ENCODE measurements around the gene PUS10. TPM values are rescaled to one million over a fixed set of nuclear protein-coding genes. Genes with fewer than 3 reads are reported as not detected.
"Not testable (repeated sequence)": the region's sequence is repeated elsewhere in the genome, so short reads cannot be mapped to it uniquely, and the experiment has no call there.

Gene PUS10
- 7.1 and 8.2 TPM in 2 replicates for total RNA-seq (2014; rRNA removed; shearing (Covaris generic))

GRCh38 chr2:61017556-61018317, at the start of gene PUS10, which contains the start of gene PEX13:
PUS10 (minus strand) TSS chr2:61018255; CDS start chr2:61011890, 6,365 bp downstream.
PEX13 (plus strand) TSS chr2:61017720; CDS start chr2:61017760, 40 bp downstream.
- peak; percentile 88 for DNase-seq (ENCODE audit: low spot score)
- in situ Hi-C loops (cut with HindIII; ENCODE audit: low sequenced_read_pairs), result no loop called here

GRCh38 chr2:61065714-61066709, 48.0 kb upstream of the PUS10 start, which contains the start of gene SANBR:
SANBR (plus strand) TSS chr2:61065871; CDS start chr2:61070351, 4,480 bp downstream.
- DNase-seq (ENCODE audit: low spot score), result peak; percentile 98
- in situ Hi-C loops (cut with HindIII; ENCODE audit: low sequenced_read_pairs), result no loop called here

DNA sequence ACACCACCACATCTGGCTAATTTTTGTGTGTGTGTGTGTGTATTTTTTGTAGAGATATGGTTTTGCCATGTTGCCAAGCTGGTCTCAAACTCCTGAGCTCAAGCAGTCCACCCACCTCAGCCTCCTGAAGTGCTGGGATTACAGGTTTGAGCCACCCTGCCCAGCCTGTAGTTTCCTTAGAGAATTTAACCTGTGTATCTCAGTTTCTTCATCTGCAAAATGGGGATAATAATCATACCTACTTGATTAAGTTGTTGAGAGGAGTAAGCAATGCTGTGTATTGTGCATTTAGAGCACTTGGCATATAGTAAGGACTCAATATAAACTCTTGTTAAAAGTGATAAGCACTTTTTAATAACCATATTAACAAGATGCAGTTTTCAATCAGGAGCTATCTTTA, 41.3 kb upstream of the PUS10 start:
- DNase-seq (ENCODE audit: low spot score), result no peak
- in situ Hi-C loops (cut with HindIII; ENCODE audit: low sequenced_read_pairs), result no loop called here

DNA sequence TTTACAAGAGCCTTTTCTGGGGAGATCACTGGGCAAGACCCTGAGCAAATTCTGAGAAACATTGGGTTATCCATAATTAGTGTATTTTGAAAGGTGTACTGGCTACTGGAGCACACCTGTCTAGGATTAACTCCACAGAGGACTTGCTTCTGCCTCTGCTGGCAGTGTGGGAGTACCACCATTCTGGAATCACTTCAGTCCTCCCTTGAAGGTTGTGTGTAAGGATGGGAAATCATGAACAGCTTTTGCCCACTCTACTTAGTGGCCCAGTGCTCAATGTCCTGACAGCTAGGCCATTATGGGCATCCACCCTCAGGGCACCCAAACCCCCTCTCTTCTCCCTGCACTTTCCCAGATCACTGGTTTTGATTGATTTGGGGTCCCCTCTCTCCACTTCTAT, 39.5 kb upstream of the PUS10 start:
- in situ Hi-C loops (cut with HindIII; ENCODE audit: low sequenced_read_pairs), result no loop called here

DNA sequence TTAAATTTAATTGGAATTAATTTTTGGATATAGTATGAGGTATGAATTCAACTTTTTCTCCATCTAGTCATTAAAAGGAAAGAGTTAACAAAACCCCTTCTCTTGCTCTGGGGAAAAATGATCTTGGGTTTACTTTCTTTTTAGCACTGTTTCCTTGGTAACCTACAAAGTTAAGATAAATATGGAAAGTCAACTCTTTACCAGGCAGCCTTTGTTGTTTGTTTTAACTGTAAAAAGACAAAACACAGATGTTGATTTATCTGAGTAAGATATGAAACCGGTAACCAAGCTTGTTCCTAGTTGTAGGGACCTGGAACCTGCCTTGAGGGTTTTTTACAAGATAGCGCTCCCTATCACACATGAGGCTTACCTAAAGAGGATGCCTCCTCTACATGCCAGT, 37.5 kb upstream of the PUS10 start:
- in situ Hi-C loops (cut with HindIII; ENCODE audit: low sequenced_read_pairs), result no loop called here
- DNase-seq (ENCODE audit: low spot score), result no peak

More for the DNA sequence above, 39.5 kb upstream of the PUS10 start:
- no peak for DNase-seq (ENCODE audit: low spot score)

- DNase-seq (ENCODE audit: low spot score), result no peak
- in situ Hi-C loops (cut with HindIII; ENCODE audit: low sequenced_read_pairs), result no loop called here
Measured at GRCh38 chr2:61045999-61046398, 27.9 kb upstream of the PUS10 start.

GRCh38 chr2:61045226-61045625, 27.2 kb upstream of the PUS10 start:
- DNase-seq (ENCODE audit: low spot score), result no peak
- in situ Hi-C loops (cut with HindIII; ENCODE audit: low sequenced_read_pairs), result no loop called here

DNA sequence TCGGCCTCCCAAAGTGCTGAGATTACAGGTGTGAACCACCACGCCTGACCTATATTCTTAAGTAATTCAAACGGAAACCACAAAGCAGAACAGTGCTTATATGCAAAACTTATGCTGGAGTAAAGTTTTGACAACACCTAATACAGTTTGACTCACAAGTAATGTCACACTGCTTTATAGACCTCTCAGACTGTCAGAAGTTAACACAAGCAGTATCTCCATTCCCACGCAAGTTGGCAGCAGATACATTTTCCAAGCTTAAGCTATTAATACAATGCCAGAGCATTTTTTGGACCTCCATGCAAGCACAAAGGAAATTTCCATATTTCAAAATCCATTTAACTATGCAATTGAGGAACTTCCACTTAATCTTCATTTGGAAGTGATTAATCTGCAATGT, 26.6 kb upstream of the PUS10 start:
- no peak for DNase-seq (ENCODE audit: low spot score)
- in situ Hi-C loops (cut with HindIII; ENCODE audit: low sequenced_read_pairs), result no loop called here

DNA sequence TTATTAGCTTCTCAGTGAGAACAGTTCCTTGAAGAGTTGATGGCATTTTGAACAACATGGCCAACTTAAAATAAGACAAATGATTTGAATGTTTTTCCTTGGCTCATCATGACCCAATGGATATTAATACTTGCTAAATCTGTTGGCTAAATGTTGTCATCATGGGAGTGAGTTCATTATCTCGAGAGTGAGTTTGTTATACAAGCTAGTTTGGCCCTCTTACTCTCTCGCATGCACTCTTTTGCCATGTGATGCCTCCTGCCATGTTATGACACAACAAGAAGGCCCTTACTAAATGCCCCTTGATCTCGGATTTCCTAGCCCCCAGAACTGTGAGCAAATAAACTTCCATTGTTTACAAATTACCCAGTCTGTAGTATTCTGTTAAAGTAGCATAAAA, 24.8 kb upstream of the PUS10 start:
- no peak for DNase-seq (ENCODE audit: low spot score)
- in situ Hi-C loops (cut with HindIII; ENCODE audit: low sequenced_read_pairs), result no loop called here

DNA sequence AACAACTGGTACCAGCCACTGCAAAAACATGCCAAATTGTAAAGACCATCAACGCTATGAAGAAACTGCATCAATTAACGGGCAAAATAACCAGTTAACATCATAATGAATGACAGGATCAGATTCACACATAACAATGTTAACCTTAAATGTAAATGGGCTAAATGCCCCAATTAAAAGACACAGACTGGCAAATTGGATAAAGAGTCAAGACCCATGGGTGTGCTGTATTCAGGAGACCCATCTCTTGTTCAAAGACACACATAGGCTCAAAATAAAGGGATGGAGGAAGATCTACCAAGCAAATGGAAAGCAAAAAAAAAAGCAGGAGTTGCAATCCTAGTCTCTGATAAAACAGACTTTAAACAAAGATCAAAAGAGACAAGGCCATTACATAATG, 18.6 kb upstream of the PUS10 start:
- in situ Hi-C loops (cut with HindIII; ENCODE audit: low sequenced_read_pairs); DNase-seq (ENCODE audit: low spot score): not testable (repeated sequence)

GRCh38 chr2:61034592-61034991, 16.5 kb upstream of the PUS10 start:
- in situ Hi-C loops (cut with HindIII; ENCODE audit: low sequenced_read_pairs); DNase-seq (ENCODE audit: low spot score): not testable (repeated sequence)

- in situ Hi-C loops (cut with HindIII; ENCODE audit: low sequenced_read_pairs), result no loop called here
- no peak for DNase-seq (ENCODE audit: low spot score)
Measured at GRCh38 chr2:61029533-61029932, 11.5 kb upstream of the PUS10 start.

DNA sequence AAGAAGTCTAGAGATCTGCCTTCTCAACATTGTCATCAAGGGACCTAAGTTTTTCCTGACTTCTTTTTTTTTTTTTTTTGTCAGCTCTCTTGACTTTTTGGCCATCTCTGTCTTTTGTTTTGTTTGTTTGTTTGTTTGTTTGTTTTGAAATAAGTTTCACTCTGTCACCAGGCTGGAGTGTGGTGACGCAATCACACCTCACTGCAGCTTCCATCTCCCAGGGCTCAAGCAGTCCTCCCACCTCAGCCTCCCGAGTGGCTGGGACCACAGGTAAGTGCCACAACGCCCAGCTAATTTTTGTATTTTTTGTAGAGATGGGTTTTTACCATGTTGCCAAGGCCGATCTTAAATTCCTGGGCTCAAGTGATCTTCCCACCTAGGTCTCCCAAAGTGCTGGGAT, 5.6 kb upstream of the PUS10 start:
- in situ Hi-C loops (cut with HindIII; ENCODE audit: low sequenced_read_pairs), result no loop called here
- no peak for DNase-seq (ENCODE audit: low spot score)

DNA sequence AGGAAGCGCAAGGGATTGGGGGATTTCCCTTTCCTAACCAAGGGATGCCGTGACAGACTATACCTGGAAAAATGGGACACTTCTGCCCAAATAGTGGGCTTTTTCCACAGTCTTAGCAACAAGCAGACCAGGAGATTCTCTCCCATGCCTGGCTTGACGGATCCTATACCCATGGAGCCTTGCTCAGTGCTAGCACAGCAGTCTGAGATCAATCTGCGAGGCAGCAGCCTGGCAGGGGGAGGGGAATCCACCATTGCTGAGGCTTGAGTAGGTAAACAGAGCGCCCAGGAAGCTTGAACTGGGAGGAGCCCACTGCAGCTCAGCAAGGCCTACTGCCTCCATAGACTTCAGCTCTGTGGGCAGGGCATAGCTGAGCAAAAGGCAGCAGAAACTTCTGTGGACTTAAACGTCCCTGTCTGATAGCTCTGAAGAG, 3.2 kb upstream of the PUS10 start:
- in situ Hi-C loops (cut with HindIII; ENCODE audit: low sequenced_read_pairs), result no loop called here
- DNase-seq (ENCODE audit: low spot score), result no peak

- in situ Hi-C loops (cut with HindIII; ENCODE audit: low sequenced_read_pairs), result no loop called here
- DNase-seq (ENCODE audit: low spot score), result no peak
Measured at GRCh38 chr2:61018798-61019197, 743 bp upstream of the PUS10 start.

- in situ Hi-C loops (cut with HindIII; ENCODE audit: low sequenced_read_pairs), result no loop called here
- DNase-seq (ENCODE audit: low spot score), result no peak
Measured at GRCh38 chr2:61018318-61018755, 282 bp upstream of the PUS10 start.

DNA sequence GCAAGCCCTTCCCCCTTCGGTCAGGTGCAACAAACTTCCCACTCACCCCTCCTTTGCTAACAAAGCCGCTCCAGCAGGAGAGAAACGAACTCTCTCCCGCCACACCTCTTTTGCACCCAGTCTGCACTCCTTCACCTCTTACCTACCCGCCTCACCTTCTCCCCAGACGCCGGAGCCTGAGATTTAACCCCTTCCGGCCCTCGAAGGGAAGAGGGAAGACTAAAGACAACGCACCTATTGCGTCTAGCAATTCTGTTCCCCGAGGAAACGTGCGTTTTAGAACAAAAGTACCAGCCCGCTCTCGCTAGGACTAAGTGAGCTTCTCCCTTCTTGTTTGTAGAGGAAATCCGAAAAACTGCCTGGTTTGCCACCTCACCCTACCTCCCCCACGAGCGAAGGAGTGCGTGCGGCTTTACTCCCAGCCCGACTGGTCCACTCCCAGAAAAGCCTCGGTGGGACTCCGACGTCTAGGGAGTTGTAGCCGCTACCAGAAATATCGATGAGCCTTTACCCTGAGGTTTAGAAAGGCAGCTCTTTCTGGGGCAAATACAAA, 976 bp downstream of the PUS10 start:
- peak; percentile 87 for DNase-seq (ENCODE audit: low spot score)
- in situ Hi-C loops (cut with HindIII; ENCODE audit: low sequenced_read_pairs), result no loop called here

GRCh38 chr2:61016392-61017002, 1.6 kb downstream of the PUS10 start:
- DNase-seq (ENCODE audit: low spot score), result peak; percentile 3

GRCh38 chr2:61015976-61016375, 2.1 kb downstream of the PUS10 start:
- in situ Hi-C loops (cut with HindIII; ENCODE audit: low sequenced_read_pairs), result no loop called here
- no peak for DNase-seq (ENCODE audit: low spot score)

More at GRCh38 chr2:61016392-61017002, 1.6 kb downstream of the PUS10 start:
- in situ Hi-C loops (cut with HindIII; ENCODE audit: low sequenced_read_pairs), result no loop called here
